AG09309 (cell line): ENCODE measurements around the gene IL17REL.
"Not testable (repeated sequence)": the region's sequence is repeated elsewhere in the genome, so short reads cannot be mapped to it uniquely, and the experiment has no call there.

Experiments
- DNase-seq: peaks from one replicate; pipeline ENCODE4 v3.0.0-alpha.2; 2010; ENCODE audit warnings: low read depth
- H3K4me3 ChIP-seq: 2 replicates; pipeline ENCODE4 v1.5.1; 2011; ENCODE audit warnings: mild to moderate bottlenecking, low read depth, low read length, moderate library complexity; ENCODE audit not compliant: control insufficient read depth
- CTCF ChIP-seq: IDR thresholded peaks from 2 replicates; pipeline ENCODE4 v1.5.1; 2011; ENCODE audit warnings: mild to moderate bottlenecking, low read depth, low read length, inconsistent platforms; ENCODE audit not compliant: insufficient read depth, control insufficient read depth; ENCODE audit errors: missing control alignments

IL17REL gene

GRCh38 chr22:49993649-49994360 is 18.8 kb downstream of the IL17REL start:
- no peak for TF ChIP-seq CTCF
- DNase-seq: no peak

GRCh38 chr22:49992921-49993648 is 19.5 kb downstream of the IL17REL start:
- DNase-seq: peak; percentile 7
- peak; percentile 72 for TF ChIP-seq CTCF
- no peak overlapping the region for H3K4me3 ChIP-seq

More at GRCh38 chr22:49993649-49994360, 18.8 kb downstream of the IL17REL start:
- no peak overlapping the region for H3K4me3 ChIP-seq

GRCh38 chr22:49991907-49992533 is 20.5 kb downstream of the IL17REL start:
- no peak for TF ChIP-seq CTCF
- H3K4me3 ChIP-seq: no peak overlapping the region
- no peak for DNase-seq

- no peak for DNase-seq
- no peak overlapping the region for H3K4me3 ChIP-seq
- TF ChIP-seq CTCF: no peak
These were observed 21.4 kb downstream of the IL17REL start for GRCh38 chr22:49991167-49991566.

- DNase-seq, H3K4me3 ChIP-seq: not testable (repeated sequence)
These were observed 22.7 kb downstream of the IL17REL start for GRCh38 chr22:49989826-49990225.

GRCh38 chr22:49986325-49986724 is 26.2 kb downstream of the IL17REL start:
- no peak for TF ChIP-seq CTCF
- DNase-seq: no peak
- H3K4me3 ChIP-seq: no peak overlapping the region
